ENCODE data around the gene MICALL2. TPM values are rescaled to one million over a fixed set of nuclear protein-coding genes. Genes with fewer than 3 reads are reported as not detected.
A peak's percentile ranks its signal among the peaks of the same experiment; 100 is the strongest.

MICALL2 gene
- polyA plus RNA-seq, 1 of the 3 experiments (the other 2 are of a cell fraction), result 38.8 TPM

- DNase-seq, result peak; percentile 100
- H3K9me3 ChIP-seq, result no peaks in the 10 kb centered on the region
- peaks cover 11% of the 10 kb centered on the region for H3F3A ChIP-seq (replicated peaks; ENCODE audit: insufficient read depth)
- CTCF ChIA-PET, result interaction anchor here (0.6 to 4.3 kb wide), 20 partner anchors 10 to 77 kb away, joined by 3 to 31 read pairs (median 4); partner anchors contain the start of gene TMEM184A
- H2AFZ ChIP-seq (ENCODE audit: low read depth), result peak within 1 kb of the TSS; percentile 89
- no peaks in the 10 kb centered on the region for H3K9me2 ChIP-seq
- peaks cover 18 to 33% of the 10 kb centered on the region in 2 experiments for H3K36me3 ChIP-seq (replicated peaks in 1 of 2; ENCODE audit: control insufficient read depth in 1 of 2, insufficient read depth in 2 of 2, low read length in 1 of 2)
- H4K20me1 ChIP-seq (ENCODE audit: insufficient read depth), result peaks cover 31% of the 10 kb centered on the region
- H3K4me1 ChIP-seq (ENCODE audit: control insufficient read depth in 1 of 2, insufficient read depth in 2 of 2, low read depth in 1 of 2, low read length in 1 of 2), result peaks cover 5 to 29% of the 10 kb centered on the region in 2 experiments; a peak in 2 of 4 replicates
- no peaks in the 10 kb centered on the region for H3K27me3 ChIP-seq (ENCODE audit: insufficient read depth)
- peak within 1 kb of the TSS; percentile 100 for H3K4me2 ChIP-seq
- peak within 1 kb of the TSS; percentile 87 to 96 for H3K4me3 ChIP-seq (ENCODE audit: low read depth in 2 of 2, low read length in 1 of 2)
- H3K79me2 ChIP-seq (ENCODE audit: insufficient read depth), result peaks cover 42% of the 10 kb centered on the region
- WGBS (ENCODE audit: low lambda C conversion rate), result 1% methylated on average over 67 of the region's 118 CpGs
- POLR2A ChIA-PET, result interaction anchor here (0.5 kb wide), 1 partner anchor 39 kb away, joined by 3 read pairs; no protein-coding TSS in a partner anchor
- H3K27ac ChIP-seq (ENCODE audit: low read depth in 2 of 2, low read length in 1 of 2), result peak within 1 kb of the TSS; percentile 50 to 72; a peak in 2 of 4 replicates
- H3K9ac ChIP-seq, result peak within 1 kb of the TSS; percentile 95
- TF ChIP-seq FOXJ3 (CRISPR knock-in tag; IDR thresholded peaks at IDR 0.05) (peak; percentile 98), NRF1 (IDR thresholded peaks at IDR 0.05; ENCODE audit: low read depth, low read length) (peak; percentile 45), MAX (IDR thresholded peaks at IDR 0.05; ENCODE audit: low read depth) (peak; percentile 98), GABPA (IDR thresholded peaks at IDR 0.05; ENCODE audit: low read depth) (peak; percentile 97), MEF2A (IDR thresholded peaks at IDR 0.05; ENCODE audit: borderline replicate concordance, low read depth) (no peak), YY1 (IDR thresholded peaks at IDR 0.05; ENCODE audit: low read depth) (peak; percentile 68; the same call in 1 of the 2 replicates), USF1 (IDR thresholded peaks at IDR 0.05; ENCODE audit: borderline replicate concordance, low read depth) (no peak), CHD2 (IDR thresholded peaks at IDR 0.05; ENCODE audit: low read length, partially characterized antibody) (peak; percentile 96), EZH2phosphoT487 (IDR thresholded peaks at IDR 0.05; ENCODE audit: borderline replicate concordance, low read depth) (no peak), SIN3A (IDR thresholded peaks at IDR 0.05; ENCODE audit: borderline replicate concordance, low read depth, low read length) (0 out of 2 replicates have a peak, but pooled peaks have one; percentile 92), GATA2 (CRISPR knock-in tag; IDR thresholded peaks at IDR 0.05) (no peak), RXRA (IDR thresholded peaks at IDR 0.05; ENCODE audit: borderline replicate concordance, low read depth) (no peak), SMC3 (IDR thresholded peaks at IDR 0.05; ENCODE audit: low read depth, low read length) (peak; percentile 41), RFX5 (IDR thresholded peaks at IDR 0.05; ENCODE audit: low read length) (no peak), TCF12 (IDR thresholded peaks at IDR 0.05) (no peak; the same call in 1 of the 2 replicates), TEAD4 (IDR thresholded peaks at IDR 0.05; ENCODE audit: borderline replicate concordance, insufficient read depth) (no peak), NFIC (IDR thresholded peaks at IDR 0.05; ENCODE audit: borderline replicate concordance) (peak; percentile 31; the same call in 1 of the 2 replicates), EP300 (IDR thresholded peaks at IDR 0.05; ENCODE audit: borderline replicate concordance in 1 of 2, low read depth in 1 of 2, low read length in 1 of 2) (peak; percentile 24 to 66; a peak in 2 of 4 replicates), RCOR1 (IDR thresholded peaks at IDR 0.05; ENCODE audit: low read length) (no peak; the same call in 1 of the 2 replicates)
- TF ChIP-seq, protein P1, sequence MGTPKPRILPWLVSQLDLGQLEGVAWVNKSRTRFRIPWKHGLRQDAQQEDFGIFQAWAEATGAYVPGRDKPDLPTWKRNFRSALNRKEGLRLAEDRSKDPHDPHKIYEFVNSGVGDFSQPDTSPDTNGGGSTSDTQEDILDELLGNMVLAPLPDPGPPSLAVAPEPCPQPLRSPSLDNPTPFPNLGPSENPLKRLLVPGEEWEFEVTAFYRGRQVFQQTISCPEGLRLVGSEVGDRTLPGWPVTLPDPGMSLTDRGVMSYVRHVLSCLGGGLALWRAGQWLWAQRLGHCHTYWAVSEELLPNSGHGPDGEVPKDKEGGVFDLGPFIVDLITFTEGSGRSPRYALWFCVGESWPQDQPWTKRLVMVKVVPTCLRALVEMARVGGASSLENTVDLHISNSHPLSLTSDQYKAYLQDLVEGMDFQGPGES (IDR thresholded peaks at IDR 0.05; ENCODE audit: low read depth, low read length), result no peak
- TF ChIP-seq, protein P2, sequence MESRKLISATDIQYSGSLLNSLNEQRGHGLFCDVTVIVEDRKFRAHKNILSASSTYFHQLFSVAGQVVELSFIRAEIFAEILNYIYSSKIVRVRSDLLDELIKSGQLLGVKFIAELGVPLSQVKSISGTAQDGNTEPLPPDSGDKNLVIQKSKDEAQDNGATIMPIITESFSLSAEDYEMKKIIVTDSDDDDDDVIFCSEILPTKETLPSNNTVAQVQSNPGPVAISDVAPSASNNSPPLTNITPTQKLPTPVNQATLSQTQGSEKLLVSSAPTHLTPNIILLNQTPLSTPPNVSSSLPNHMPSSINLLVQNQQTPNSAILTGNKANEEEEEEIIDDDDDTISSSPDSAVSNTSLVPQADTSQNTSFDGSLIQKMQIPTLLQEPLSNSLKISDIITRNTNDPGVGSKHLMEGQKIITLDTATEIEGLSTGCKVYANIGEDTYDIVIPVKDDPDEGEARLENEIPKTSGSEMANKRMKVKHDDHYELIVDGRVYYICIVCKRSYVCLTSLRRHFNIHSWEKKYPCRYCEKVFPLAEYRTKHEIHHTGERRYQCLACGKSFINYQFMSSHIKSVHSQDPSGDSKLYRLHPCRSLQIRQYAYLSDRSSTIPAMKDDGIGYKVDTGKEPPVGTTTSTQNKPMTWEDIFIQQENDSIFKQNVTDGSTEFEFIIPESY (IDR thresholded peaks at IDR 0.05; ENCODE audit: borderline replicate concordance, low read depth), result peak; percentile 57; the same call in 1 of the 2 replicates
- TF ChIP-seq, protein P3, sequence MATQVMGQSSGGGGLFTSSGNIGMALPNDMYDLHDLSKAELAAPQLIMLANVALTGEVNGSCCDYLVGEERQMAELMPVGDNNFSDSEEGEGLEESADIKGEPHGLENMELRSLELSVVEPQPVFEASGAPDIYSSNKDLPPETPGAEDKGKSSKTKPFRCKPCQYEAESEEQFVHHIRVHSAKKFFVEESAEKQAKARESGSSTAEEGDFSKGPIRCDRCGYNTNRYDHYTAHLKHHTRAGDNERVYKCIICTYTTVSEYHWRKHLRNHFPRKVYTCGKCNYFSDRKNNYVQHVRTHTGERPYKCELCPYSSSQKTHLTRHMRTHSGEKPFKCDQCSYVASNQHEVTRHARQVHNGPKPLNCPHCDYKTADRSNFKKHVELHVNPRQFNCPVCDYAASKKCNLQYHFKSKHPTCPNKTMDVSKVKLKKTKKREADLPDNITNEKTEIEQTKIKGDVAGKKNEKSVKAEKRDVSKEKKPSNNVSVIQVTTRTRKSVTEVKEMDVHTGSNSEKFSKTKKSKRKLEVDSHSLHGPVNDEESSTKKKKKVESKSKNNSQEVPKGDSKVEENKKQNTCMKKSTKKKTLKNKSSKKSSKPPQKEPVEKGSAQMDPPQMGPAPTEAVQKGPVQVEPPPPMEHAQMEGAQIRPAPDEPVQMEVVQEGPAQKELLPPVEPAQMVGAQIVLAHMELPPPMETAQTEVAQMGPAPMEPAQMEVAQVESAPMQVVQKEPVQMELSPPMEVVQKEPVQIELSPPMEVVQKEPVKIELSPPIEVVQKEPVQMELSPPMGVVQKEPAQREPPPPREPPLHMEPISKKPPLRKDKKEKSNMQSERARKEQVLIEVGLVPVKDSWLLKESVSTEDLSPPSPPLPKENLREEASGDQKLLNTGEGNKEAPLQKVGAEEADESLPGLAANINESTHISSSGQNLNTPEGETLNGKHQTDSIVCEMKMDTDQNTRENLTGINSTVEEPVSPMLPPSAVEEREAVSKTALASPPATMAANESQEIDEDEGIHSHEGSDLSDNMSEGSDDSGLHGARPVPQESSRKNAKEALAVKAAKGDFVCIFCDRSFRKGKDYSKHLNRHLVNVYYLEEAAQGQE (IDR thresholded peaks at IDR 0.05; ENCODE audit: low read depth, low read length), result peak; percentile 77
Observed at GRCh38 chr7:1503816-1504775, 44.8 kb upstream of the MICALL2 start, which contains the start of gene INTS1. Gene INTS1 (minus strand): TSS chr7:1504389. CDS start chr7:1503960, 429 bp downstream.

All from SK-N-SH (cell line).